Measurements from ENCODE around the gene FAM83E.
"Not testable (repeated sequence)": the region's sequence is repeated elsewhere in the genome, so short reads cannot be mapped to it uniquely, and the experiment has no call there.

The FAM83E gene

GRCh38 chr19:48614436-48615230, at the start of gene FAM83E:
Gene FAM83E (minus strand): TSS chr19:48615076. CDS start chr19:48613372, 1,704 bp downstream.
- no peak for DNase-seq (ENCODE audit: low read depth in 1 of 2, low spot score in 1 of 2)

- no peak for DNase-seq (ENCODE audit: low read depth in 1 of 2, low spot score in 1 of 2)
These were observed 49.6 kb upstream of the FAM83E start for GRCh38 chr19:48664476-48664875.

GRCh38 chr19:48663667-48664066, 48.8 kb upstream of the FAM83E start:
- DNase-seq (ENCODE audit: low read depth in 1 of 2, low spot score in 1 of 2) = no peak

- DNase-seq (ENCODE audit: low read depth in 1 of 2, low spot score in 1 of 2) = no peak
These were observed 46.8 kb upstream of the FAM83E start for GRCh38 chr19:48661711-48662090.

GRCh38 chr19:48660852-48661710, 46.2 kb upstream of the FAM83E start:
- DNase-seq (ENCODE audit: low read depth in 1 of 2, low spot score in 1 of 2) = peak; percentile 38 to 51

GRCh38 chr19:48659768-48660167, 44.9 kb upstream of the FAM83E start:
- DNase-seq (ENCODE audit: low read depth in 1 of 2, low spot score in 1 of 2) = no peak

GRCh38 chr19:48658483-48658882, 43.6 kb upstream of the FAM83E start:
- no peak for DNase-seq (ENCODE audit: low read depth in 1 of 2, low spot score in 1 of 2)

GRCh38 chr19:48657828-48658227, 43.0 kb upstream of the FAM83E start:
- DNase-seq (ENCODE audit: low read depth in 1 of 2, low spot score in 1 of 2) = not testable (repeated sequence)

GRCh38 chr19:48656840-48657474, 42.1 kb upstream of the FAM83E start:
- DNase-seq (ENCODE audit: low read depth in 1 of 2, low spot score in 1 of 2) = no peak

- no peak for DNase-seq (ENCODE audit: low read depth in 1 of 2, low spot score in 1 of 2)
These were observed 39.6 kb upstream of the FAM83E start for GRCh38 chr19:48654299-48655059.

- DNase-seq (ENCODE audit: low read depth in 1 of 2, low spot score in 1 of 2) = no peak
These were observed 36.8 kb upstream of the FAM83E start for GRCh38 chr19:48651683-48652048.

GRCh38 chr19:48650974-48651682, 36.3 kb upstream of the FAM83E start:
- DNase-seq (ENCODE audit: low read depth in 1 of 2, low spot score in 1 of 2) = no peak

GRCh38 chr19:48648134-48648533, 33.3 kb upstream of the FAM83E start:
- DNase-seq (ENCODE audit: low read depth in 1 of 2, low spot score in 1 of 2) = no peak

GRCh38 chr19:48646722-48647216, 31.9 kb upstream of the FAM83E start:
- no peak for DNase-seq (ENCODE audit: low read depth in 1 of 2, low spot score in 1 of 2)

GRCh38 chr19:48646001-48646721, 31.3 kb upstream of the FAM83E start, which contains the start of gene CA11:
Gene CA11 (minus strand): TSS chr19:48646187. CDS start chr19:48645632, 555 bp downstream.
- DNase-seq (ENCODE audit: low read depth in 1 of 2, low spot score in 1 of 2) = peak; percentile 84 to 87

GRCh38 chr19:48645620-48646000, 30.7 kb upstream of the FAM83E start:
- DNase-seq (ENCODE audit: low read depth in 1 of 2, low spot score in 1 of 2) = no peak

- peak; percentile 37 to 58 for DNase-seq (ENCODE audit: low read depth in 1 of 2, low spot score in 1 of 2)
These were observed 30.2 kb upstream of the FAM83E start for GRCh38 chr19:48644839-48645619.

GRCh38 chr19:48644355-48644754, 29.5 kb upstream of the FAM83E start:
- no peak for DNase-seq (ENCODE audit: low read depth in 1 of 2, low spot score in 1 of 2)

- no peak for DNase-seq (ENCODE audit: low read depth in 1 of 2, low spot score in 1 of 2)
These were observed 28.0 kb upstream of the FAM83E start for GRCh38 chr19:48642862-48643261.
